Stimulated activated CD4-positive, alpha-beta T cell treated with anti-CD3 and anti-CD28 coated beads, Interleukin-2, amount 100 ng/mL, for 48 hours (primary cell): ENCODE results near the gene TSEN54.

Source experiments
- DNase-seq, 2 donors: peaks; one replicate each; pipeline ENCODE4 v3.0.0-alpha.2; 2020

The TSEN54 gene

DNA sequence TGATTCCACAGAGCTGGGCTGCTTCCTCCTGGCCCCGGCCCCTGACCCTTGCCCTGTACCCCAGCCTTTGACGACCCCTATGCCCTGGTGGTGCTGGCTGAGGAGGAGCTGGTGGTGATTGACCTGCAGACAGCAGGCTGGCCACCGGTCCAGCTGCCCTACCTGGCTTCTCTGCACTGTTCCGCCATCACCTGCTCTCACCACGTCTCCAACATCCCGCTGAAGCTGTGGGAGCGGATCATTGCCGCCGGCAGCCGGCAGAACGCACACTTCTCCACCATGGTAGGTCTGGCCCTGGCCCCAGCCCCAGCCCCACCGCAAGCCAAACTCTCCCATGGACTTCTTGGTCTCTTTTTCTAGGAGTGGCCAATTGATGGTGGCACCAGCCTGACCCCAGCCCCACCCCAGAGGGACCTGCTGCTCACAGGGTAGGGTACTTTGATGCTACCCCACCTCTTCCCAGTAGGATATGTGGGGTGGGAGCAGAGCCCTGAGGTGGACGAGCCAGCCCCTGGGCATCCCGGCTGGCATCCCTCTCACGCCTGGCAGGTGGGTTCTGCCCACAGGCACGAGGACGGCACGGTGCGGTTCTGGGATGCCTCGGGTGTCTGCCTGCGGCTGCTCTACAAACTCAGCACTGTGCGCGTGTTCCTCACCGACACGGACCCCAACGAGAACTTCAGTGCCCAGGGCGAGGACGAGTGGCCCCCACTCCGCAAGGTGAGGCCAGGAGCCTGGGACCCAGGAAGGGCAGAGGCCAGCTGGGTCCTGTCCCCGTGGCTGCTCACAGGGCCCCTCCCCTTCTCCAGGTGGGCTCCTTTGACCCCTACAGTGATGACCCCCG is 52.3 kb downstream of the TSEN54 start:
- no peak for DNase-seq

DNA sequence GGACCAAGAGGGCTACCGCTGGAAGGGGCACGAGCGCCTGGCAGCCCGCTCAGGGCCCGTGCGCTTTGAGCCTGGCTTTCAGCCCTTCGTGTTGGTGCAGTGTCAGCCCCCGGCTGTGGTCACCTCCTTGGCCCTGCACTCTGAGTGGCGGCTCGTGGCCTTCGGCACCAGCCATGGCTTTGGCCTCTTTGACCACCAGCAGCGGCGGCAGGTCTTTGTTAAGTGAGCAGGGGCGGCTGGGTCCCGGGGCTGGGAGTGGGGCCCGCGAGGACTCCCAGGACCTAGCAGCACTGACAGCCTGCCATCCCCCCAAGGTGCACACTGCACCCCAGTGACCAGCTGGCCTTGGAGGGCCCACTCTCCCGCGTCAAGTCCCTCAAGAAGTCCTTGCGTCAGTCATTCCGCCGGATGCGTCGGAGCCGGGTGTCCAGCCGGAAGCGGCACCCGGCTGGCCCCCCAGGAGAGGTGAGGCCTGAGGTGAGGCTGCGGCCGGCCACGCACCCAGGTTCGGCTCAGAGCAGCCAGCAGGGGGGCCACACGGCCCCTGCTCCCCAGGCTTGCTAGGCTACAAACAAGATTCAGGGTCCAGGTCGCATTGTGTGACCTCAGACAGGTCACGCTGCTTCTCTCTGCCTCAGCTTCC is 53.8 kb downstream of the TSEN54 start:
- no peak for DNase-seq

DNA sequence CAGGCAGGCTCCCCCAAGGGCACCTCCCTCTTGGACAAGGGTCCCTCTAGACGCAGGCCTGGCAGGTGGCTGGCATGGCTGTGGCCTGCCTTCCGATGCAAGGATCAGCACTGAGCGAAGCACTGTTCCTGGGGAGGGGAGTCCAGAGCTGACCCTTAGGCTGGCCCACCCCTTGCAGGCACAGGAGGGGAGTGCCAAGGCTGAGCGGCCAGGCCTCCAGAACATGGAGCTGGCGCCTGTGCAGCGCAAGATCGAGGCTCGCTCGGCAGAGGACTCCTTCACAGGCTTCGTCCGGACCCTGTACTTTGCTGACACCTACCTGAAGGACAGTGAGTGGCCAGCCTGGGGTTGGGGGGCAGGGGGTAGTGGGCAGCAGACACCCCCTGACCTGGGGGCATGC is 54.4 kb downstream of the TSEN54 start:
- no peak for DNase-seq

DNA sequence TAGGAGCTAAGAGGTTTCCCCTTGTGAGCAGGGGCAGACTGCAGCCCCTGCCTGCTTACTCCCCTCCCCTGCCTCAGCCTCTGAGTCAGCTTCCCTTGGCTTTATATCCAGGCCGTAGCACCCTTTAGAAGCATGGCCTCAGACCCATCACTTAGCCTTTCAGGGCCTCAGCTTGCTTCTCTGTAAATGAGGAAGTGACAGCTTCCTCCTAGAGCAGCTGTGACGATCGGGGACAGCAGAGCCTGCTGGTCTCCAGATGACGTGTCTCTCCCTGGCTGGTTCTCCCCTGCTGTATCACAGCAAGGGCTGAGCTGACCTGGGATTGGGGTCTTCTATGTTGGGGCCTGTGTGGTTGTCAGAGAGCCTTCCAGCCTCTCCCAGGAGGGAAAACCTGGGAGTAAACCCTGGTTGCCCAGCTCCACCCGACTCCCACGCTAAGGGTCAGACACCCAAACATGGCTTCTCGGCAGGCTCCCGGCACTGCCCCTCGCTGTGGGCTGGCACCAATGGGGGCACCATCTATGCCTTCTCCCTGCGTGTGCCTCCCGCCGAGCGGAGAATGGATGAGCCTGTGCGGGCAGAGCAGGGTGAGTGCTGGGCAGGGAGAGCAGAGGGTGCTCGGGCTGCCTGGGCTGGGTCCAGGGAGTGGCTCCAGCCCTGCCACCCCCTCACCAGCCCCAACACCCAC is 55.0 kb downstream of the TSEN54 start:
- no peak for DNase-seq

DNA sequence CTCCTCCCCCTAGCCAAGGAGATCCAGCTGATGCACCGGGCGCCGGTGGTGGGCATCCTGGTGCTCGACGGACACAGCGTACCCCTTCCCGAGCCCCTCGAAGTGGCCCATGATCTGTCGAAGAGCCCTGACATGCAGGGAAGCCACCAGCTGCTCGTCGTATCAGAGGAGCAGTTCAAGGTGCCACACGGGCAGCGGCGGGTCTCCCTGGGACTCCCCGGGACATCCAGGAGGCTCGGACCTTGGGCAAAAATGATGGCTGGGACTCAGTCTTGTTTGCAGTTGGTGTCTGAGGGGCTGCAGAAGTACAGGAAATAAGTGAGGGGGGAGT is 55.5 kb downstream of the TSEN54 start:
- DNase-seq = no peak

DNA sequence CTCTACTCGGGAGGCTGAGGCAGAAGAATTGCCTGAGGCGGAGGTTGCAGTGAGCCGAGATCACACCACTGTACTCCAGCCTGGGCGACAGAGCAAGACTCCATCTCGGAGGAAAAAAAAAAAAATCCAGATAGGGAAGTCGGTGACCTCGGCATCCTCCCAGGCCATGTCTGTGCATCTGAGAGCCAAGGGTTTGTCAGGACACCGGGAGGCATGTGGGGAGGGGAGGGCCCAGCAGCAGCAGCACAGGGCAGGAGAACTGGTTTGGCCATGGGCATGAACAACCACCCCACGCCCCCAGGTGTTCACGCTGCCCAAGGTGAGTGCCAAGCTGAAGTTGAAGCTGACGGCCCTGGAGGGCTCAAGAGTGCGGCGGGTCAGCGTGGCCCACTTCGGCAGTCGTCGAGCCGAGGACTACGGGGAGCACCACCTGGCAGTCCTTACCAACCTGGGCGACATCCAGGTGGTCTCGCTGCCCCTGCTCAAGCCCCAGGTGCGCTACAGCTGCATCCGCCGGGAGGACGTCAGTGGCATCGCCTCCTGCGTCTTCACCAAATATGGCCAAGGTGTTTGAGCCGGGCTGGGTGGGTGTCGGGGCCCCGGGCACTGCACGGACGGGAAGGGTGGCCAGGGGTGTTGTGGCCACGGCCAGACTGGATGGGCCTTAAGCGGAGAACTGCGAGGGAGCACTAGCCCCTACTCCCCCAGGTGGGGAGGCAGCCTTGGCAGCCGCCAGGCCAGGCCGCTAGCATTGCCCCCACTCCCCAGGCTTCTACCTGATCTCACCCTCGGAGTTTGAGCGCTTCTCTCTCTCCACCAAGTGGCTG is 56.6 kb downstream of the TSEN54 start:
- no peak for DNase-seq

DNA sequence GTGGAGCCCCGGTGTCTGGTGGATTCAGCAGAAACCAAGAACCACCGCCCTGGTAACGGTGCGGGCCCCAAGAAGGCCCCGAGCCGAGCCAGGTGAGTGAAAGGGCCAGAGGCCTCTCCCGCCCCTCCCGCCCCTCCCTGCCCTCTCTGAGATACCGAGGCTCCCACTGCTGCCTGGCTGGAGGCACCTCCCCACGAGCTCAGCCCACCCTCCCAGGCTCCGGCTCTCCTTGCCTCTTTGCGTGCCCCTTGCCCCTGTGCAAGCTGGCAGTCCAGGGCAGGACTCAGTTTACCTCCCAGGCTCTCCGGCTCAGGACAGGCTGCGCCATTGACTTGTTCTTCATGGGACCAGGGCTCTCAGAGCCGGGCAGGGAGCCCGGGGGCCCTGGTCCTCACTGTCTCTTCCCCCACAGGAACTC is 57.2 kb downstream of the TSEN54 start:
- DNase-seq = no peak

DNA sequence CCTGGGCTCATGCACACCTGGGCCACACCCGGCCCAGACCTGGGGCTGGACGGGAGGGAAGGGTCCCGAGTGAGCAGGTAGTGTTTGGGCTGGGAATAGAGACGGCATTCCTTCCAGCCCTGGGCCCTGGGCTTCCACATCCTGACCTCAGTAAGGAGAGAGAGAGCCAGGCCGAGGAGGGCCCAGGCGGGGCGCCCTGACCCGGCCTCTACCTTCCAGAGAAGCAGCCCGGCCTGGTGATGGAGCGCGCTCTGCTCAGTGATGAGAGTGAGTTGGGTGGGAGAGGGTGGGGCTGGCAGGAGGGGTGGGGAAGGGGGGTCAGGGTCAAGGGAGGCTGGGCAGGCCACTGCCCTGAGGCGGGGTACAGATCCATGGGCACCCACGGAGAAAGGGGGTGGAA is 57.7 kb downstream of the TSEN54 start:
- DNase-seq = no peak
